GM18873 (cell line): ENCODE data around the gene HHAT.

Experiments
- ATAC-seq: cut with Tn5 transposase; IDR thresholded peaks from one replicate; pipeline ENCODE4 v1.9.1; 2021; ENCODE audit warnings: mild to moderate bottlenecking, moderate library complexity, moderate number of reproducible peaks; ENCODE audit not compliant: unreplicated experiment, low FRiP score

Gene HHAT

DNA sequence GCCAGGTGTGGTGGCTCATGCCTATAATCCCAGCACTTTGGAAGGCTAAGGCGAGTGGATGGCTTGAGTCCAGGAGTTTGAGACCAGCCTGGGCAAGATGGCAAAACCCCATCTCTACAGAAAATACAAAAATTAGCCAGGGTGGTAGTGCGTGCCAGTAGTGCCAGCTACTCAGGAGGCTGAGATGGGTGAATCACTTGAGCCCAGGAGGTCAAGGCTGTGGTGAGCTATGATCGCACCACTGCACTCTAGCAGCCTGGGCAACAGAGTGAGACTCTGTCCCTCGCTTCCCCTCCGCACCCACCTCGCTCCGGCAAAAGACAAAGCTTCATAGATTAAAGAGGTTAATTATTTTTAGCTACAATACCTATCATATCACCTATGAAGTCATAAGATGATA lies 100.0 kb downstream of the HHAT start:
- ATAC-seq, result no peak

DNA sequence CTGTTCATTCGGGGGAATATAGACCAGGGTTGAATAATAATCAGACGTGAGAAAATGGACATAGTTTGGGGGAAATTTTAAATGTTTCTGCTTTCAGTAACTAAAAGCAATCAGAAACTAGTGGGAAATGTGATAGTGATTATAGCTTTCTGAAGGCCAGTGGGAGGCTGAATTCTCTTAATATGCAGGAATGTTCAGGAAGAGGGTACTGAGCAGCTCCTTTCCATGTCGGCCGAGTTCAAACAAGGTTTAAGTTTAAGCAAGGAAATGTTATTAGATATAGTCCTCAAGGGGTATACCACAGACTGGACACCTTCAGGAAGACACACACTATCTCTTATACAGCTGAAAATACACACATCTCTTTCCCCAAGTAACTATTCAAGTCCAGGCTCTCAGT lies 105.5 kb downstream of the HHAT start:
- no peak for ATAC-seq

DNA sequence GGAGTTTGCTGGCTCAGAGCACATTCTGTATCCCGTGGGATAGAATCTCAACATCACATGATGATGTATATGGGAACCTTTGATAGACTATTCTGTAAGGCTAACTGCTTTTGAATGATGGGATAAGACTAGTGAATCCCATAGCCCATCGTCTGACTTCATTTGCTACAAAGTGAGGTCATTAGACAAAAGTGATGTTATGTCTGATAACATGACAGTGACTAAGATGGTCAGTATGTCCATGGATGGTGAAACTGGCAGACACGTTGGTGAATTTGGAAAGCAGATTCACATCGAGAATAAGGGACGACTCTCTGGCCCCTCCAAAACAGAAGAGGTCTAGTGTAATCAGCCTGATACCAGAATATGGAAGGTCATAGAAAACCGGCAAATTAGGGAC lies 108.4 kb downstream of the HHAT start:
- no peak for ATAC-seq

DNA sequence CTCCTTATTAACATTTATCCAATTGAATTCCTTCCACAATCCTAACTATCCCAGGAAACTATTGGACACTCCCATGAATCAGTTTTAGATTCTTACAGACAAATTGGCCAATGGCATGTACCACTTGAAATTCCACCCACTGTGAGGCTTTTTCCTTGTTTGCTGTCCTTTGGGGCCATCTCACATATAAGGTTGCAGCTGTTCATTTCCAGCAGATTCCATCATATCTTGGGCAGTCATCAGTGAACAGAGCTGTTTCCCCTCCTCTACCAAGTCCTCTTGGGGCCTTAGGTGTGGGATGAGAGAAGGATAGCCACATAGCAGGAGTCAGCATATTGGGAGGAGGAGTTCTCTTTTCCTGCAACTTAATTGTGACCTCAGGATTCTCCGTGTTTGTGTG lies 109.1 kb downstream of the HHAT start:
- no peak for ATAC-seq

DNA sequence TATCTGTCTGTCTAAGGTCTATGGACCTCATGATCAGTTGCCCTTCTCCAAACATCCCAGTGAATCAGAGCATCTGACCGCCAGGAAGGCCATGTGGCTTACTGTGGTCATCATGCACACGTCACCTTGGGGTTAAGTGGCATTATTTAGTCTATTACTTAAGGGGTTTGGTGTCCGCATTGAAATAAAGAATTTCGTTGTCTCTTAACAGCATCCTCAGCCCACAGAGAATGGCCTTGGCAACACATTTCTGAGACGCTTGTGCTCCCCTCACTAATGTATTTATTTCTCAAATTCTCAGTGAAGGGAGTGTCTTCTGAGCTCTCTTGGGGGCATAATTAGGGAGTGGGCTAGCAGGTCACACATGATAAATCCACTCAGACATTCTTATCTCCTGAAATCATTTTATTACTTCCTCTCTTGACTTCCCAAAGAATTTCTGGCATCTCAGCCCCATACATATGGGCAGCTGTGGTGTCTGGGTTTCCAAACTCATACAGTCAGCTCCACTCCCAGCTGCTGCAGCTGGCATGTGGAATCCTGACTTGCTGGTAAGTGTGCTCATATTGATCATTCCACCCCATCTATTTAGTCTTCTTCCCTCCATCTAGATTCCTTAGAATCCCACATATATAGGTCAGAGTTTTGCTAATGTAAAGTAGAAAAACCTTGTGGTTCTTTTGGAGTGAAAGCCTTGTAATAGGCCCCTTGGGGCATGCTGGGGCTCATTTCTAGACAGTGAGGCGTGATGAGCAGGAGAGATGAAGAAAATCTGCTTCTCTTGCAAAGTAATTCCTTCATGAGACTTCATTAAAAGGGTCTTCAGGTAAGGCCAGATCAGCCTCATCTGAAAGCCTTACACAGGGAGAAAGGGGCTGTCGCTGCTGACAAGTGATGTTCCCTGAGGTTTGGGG lies 110.5 kb downstream of the HHAT start:
- no peak for ATAC-seq

DNA sequence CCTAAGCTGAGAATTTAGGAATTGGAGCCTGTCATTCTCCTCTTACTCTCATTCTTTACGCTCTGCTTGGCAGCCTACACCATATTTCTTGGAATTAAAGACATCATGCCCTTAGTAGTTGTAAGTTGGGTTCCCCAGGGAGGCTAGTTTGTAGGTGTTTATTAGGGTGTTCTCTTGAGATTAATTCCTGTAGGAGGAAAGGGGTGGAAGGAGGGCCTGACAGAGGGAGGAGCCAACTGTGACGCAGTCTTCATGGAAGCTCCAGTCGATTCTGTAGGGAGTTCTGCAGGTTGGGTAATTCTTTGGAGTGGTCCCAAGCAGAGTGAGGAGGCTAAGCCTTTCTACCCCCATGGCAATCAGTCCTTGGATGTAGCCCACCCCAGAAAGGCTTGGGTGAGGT lies 111.4 kb downstream of the HHAT start:
- no peak for ATAC-seq

DNA sequence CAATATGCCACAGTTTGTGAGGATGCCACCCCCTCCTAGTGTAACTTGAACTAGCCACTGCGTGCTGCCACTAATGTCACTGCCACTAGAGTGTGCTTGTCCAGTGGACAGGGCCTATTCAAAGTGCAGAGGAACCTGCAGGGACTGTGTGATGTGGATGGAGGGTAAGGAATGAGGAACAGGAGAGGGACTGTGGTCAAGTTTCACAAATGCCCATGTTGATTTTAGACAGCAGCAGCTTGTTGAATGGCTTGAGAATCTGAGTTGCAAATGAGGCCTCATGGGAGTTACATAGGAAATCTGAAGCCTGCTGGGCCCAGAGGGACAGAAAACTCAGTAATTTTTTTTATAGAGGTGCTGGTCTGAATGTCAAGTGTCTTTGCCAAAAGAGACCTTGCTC lies 112.3 kb downstream of the HHAT start:
- ATAC-seq, result no peak

DNA sequence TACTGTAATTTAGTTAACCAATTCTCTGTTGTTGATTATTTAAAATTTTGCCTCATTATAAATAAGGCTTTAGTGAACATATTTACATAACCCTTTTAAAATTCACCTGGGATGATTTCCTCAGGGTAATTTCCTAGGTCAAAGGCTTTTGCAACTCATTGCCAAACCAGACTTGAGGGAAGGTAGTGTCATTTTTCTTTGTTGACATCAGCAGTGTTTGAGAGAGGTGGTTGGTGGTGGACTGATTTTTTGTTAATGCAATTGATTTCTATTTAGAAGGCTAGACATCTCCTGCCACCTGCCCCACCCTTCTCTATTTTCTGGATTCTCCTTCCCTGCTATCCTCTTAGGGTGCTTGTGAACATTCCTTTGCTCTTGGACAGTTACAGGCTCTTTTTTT lies 116.8 kb downstream of the HHAT start:
- ATAC-seq, result no peak

DNA sequence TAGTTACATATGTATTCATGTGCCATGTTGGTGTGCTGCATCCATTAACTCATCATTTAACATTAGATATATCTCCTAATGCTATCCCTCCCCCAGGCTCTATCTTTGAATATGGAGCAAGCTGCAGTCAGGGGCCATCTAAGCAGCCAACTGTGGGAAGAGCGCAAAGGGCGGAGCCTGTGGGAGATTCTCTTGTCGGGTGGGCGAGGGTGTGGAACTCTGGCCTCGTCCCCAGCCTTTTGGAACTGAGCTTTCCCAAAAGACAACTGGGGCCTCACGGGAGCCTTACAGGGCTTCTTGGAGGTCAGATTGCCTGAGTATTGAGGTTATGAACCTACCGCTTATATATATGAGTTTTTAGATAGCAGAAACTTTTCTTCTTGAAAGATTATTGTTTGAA lies 117.2 kb downstream of the HHAT start:
- ATAC-seq, result no peak

DNA sequence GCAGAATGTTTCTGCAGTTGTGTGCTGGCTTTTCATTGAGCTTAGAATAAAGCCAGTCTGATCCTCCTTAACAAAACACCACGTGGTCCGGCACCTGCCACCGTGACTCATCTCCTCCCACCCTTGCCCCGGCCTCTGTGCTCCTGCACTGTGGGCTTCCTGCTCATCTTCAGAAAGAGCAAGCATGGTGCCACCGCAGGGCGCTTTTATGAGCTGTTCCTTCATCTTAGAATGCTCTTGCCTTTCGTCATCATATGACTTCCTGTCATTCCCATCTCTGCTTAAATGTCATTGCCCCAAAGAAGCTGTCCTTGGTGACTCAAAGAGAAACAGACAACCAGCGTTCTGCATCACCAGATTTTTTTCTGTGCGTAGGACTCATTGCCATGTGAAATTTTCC lies 117.8 kb downstream of the HHAT start:
- ATAC-seq, result peak; percentile 69

DNA sequence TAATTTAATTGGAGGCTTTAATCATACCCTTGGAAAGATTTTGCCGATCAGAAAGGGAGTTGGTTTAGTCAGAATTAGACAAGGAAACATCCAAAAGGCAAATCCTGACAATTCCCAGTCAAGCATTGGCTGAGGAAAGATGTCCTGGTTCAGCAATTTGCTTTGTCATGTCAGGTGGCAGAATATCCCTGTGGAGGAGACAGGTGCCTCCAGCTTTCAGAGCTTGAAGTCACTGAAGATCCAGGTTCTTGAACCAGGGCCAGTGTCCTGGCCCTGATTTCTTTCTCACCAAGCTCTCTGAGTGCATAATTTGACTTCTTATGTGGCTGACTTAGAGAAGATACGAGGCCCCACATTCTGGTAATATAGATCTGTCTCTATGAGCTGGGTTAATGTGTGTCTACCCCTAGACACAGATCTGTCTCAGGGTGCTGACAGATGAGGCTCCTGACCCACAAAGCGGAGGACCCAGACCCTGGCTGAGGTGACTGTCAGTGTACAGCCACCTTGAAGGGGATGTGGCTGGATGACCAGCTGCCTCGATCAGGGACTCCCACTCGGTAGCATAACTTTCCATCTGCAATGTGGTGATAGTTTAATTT lies 118.9 kb downstream of the HHAT start:
- no peak for ATAC-seq

DNA sequence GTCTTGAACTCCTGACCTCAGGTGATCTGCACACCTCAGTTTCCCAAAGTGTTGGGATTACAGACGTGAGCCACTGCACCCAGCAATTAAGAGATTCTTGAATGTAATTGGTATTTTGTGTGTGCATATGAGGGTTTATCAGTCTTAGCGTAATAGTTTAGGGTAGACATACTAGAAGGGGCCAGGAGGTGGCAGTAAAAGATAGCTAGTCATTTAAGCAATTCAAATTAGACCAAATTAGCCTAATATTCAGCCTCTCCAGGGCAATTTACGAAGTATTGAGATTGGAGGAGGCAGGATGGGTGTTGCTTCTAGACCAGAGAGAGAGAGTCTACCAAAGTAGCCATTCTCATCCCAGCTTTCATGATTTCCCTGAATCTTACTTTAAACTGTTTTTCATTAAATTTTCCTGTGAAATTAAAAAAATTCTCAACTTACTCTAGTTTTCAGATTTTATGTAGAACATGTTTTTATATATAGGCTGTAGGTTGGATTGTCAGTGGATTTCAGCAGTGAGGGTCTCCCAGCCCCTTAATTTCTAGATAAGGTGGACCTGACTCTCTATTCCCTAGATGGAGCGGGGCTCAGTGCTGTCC lies 119.7 kb downstream of the HHAT start:
- no peak for ATAC-seq

DNA sequence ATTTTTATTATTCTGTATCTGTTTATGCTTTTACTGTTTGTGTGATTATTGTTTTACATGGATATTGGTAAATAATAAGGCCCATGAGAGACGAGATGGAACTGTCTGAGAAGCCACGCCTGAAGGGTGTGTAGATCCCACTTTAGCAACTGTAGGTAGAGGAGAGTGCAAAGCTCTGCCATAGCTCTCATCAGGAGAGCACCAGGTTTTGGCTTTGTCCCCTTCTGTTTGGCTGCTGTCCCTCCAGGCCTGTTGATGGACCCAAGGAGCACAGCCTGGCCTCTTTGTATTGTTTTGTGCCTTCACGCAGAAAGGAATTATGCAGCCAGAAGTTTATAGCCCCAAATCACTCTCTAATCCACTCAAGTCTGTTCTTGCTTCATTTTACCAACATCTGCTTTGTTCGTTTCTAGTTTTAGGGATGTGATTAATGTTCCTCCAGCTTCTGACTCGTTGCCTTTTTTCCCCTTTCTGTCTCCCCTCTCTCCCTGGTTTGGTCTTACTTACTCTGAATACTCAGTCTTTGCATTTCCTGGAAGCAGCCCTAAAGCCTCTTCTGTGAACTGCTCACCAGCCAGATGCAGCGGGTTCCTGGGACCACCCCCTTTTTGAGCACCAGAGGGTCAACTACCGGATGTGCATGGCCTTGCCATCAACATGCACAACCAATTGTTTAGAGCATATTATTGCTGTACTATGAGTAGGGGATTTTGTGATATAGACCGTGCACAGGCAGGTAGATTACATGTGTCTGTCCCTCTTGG lies 127.3 kb downstream of the HHAT start:
- ATAC-seq, result no peak

DNA sequence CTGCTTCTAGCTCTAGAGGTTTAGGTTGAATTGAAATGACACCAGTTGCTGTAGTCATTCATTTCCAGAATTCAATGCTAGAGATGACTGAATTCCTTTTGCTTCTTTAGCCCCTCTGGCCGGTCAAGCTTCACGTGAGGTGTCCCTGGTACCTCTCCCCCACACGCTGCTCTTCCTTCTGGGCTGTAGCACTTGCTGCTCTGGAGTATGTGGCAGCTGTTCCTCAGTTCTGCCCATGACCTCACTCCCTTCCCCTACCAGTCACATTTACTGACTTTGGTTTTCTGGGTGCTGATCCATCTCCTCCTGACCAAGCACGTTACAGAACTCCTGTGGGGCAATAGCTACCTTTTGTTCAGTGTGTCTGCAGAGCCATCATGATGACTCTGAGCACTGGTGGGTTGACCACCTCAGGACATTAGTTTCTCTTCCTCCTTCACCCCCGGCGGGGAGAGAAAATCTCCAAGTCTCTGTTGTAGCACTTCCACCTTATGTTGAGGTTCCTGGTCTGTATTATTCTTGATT lies 128.1 kb downstream of the HHAT start:
- no peak for ATAC-seq

DNA sequence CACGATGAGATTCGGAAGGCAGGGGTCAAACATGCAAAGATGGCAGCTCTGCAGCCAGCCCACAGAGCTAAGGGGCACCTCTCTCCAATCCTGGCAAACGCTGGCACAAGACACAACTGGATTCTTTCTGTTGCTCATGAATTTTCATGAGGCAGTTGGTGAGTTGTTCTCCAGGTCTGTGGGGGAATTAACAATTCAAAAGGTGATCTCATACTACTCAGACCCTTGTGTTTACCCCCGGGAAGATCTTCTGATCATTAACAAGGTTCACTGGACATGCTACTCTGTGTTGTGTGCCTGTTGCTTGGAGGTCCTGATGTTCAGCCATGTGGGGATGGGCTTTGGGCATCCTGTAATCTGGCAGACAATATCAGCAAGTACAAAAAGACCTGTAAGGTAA lies 128.9 kb downstream of the HHAT start:
- ATAC-seq, result no peak

DNA sequence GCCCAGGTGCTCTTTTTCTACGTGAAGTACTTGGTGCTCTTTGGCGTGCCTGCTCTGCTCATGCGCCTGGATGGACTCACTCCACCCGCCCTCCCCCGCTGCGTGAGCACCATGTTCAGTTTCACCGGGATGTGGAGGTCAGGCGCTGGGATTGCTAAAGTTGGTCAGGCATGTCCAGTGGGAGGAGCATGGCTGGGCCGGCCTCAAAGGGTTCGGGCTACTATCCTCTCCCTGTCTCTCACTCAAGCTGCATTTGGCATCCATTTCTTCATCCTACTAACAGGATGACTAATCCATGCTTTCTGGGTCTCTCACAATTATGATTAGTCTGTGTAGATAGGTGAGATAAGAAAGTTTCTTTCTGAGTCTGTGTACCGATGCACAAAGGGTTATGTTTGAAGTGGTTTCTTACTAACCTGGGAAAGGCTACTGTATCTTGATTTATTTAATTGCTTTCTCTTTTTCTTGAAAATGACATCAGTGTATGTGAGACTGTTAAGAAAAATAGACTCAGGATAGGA lies 135.9 kb downstream of the HHAT start:
- no peak for ATAC-seq

DNA sequence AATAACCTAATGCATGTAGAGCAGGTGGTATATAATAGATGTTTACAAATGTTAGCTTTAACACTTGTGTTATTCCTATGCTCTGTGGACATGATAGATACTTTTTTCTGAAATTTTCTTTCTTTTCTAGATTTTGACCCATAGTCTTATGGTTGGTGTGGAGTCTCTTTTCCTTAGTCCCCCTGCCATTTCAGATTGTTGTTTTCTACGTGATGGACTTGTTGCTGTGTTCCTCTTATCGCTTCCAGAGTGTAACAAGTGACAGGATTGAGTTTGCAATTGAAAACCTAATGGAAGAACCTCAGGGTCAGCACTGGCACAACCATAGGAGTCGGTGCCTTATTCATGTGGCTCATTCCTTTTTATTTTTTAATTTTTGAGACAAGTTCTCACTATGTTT lies 136.4 kb downstream of the HHAT start:
- no peak for ATAC-seq

DNA sequence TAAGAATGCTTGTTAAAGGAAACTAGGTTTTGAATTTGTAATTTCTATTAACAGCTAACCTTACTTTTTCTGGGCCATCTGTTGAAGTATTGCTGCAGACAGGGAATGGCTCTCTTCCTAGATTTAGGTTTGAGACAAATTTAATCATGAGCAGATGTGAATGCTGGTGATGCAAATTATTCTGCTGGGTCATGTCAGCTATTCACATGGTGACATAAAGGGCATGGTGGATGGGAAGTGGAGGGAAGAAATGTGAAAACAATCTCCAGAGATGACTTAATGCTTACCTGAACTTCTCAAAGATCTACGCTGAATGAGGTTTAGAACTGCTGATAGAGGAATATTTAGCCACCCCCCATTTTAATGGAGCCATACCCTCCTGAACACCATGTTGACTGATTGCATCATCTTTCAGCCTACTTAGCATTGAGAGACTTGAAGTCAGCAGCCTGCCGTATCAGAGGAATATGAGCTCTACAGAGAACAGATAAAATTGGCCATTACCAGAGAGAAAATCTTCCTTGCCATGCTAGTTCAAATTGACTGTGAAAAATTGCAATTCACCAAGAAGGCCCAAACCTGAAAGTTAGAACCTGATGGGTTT lies 138.8 kb downstream of the HHAT start:
- ATAC-seq, result no peak

DNA sequence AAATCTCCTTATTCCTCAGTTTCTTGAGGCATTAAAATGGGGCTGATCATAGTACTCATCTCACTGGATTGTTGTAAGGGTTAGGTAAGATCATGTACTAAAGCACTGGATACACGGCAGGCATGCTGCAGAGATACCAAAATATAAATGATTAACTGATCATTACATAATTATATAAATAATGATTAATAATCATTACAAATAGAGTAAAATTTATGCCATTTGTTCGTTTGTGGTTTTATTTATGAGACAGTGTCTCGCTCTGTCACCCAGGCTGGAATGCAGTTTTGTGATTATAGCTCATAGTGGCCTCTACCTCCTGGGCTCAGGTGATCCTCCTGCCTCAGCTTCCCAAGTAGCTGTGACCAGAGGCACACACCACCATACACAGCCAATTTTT lies 140.7 kb downstream of the HHAT start:
- ATAC-seq, result no peak

DNA sequence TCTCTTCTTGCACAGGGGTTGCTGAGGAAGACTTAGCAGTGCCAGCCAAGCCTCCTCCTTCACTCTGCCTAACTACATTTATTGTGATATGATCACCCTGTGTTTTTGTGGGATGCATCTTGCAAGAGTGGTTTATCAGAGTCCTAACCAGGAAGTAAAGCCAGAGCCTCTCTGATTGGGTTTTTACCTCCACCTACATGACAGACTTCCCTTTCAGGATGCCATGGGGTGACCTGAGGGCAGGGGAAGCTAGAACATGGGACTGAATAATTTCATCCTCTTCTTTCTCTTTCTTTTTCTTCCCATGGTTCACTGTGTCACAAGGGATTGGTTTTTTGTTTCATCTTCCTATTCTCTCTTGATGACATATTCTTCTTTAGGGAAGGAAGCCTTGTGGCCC lies 146.6 kb downstream of the HHAT start:
- no peak for ATAC-seq
